Ishikawa (cell line): ENCODE measurements around the gene VPS41.

ENCODE experiments used
- CEBPB ChIP-seq: IDR thresholded peaks from 2 replicates; pipeline ENCODE4 v1.6.1; 2012
- CREB1 ChIP-seq: IDR thresholded peaks from 2 replicates; pipeline ENCODE4 v1.6.1; 2012; ENCODE audit warnings: low read depth
- EGR1 ChIP-seq: IDR thresholded peaks from 2 replicates; pipeline ENCODE4 v1.6.1; 2012
- EP300 ChIP-seq: IDR thresholded peaks from 2 replicates; pipeline ENCODE4 v1.6.1; 2012; ENCODE audit warnings: borderline replicate concordance
- FOXM1 ChIP-seq: IDR thresholded peaks from 2 replicates; pipeline ENCODE4 v1.6.1; 2012; ENCODE audit warnings: low read depth, borderline replicate concordance
- MAX ChIP-seq: IDR thresholded peaks from 2 replicates; pipeline ENCODE4 v1.6.1; 2012
- NFIC ChIP-seq: IDR thresholded peaks from 2 replicates; pipeline ENCODE4 v1.6.1; 2012
- RAD21 ChIP-seq: IDR thresholded peaks from 2 replicates; pipeline ENCODE4 v1.6.1; 2012; ENCODE audit warnings: low read depth
- REST ChIP-seq: IDR thresholded peaks from 2 replicates; pipeline ENCODE4 v1.6.1; 2012; ENCODE audit warnings: low read depth, mild to moderate bottlenecking
- TAF1 ChIP-seq: IDR thresholded peaks from 2 replicates; pipeline ENCODE4 v1.6.1; 2012; ENCODE audit warnings: low read depth, mild to moderate bottlenecking
- TCF12 ChIP-seq: IDR thresholded peaks from 2 replicates; pipeline ENCODE4 v1.6.1; 2012; ENCODE audit warnings: low read depth
- TEAD4 ChIP-seq: IDR thresholded peaks from 2 replicates; pipeline ENCODE4 v1.6.1; 2012
- YY1 ChIP-seq: IDR thresholded peaks from 2 replicates; pipeline ENCODE4 v1.6.1; 2012; ENCODE audit warnings: low read depth
- ZBTB7A ChIP-seq: IDR thresholded peaks from 2 replicates; pipeline ENCODE4 v1.6.1; 2012; ENCODE audit warnings: low read depth
- TF ChIP-seq, protein P1 (sequence below): IDR thresholded peaks from 2 replicates; pipeline ENCODE4 v1.6.1; 2012

The VPS41 gene

GRCh38 chr7:38938001-38938485 lies 29.1 kb upstream of the VPS41 start:
- TF ChIP-seq EGR1 (no peak), RAD21 (no peak), CEBPB (no peak), NFIC (no peak), MAX (no peak), EP300 (no peak), TEAD4 (no peak), YY1 (no peak), REST (no peak), TCF12 (no peak), CREB1 (no peak), TAF1 (no peak), FOXM1 (no peak), ZBTB7A (no peak)
- TF ChIP-seq, protein P1, sequence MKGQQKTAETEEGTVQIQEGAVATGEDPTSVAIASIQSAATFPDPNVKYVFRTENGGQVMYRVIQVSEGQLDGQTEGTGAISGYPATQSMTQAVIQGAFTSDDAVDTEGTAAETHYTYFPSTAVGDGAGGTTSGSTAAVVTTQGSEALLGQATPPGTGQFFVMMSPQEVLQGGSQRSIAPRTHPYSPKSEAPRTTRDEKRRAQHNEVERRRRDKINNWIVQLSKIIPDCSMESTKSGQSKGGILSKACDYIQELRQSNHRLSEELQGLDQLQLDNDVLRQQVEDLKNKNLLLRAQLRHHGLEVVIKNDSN = no peak

DNA sequence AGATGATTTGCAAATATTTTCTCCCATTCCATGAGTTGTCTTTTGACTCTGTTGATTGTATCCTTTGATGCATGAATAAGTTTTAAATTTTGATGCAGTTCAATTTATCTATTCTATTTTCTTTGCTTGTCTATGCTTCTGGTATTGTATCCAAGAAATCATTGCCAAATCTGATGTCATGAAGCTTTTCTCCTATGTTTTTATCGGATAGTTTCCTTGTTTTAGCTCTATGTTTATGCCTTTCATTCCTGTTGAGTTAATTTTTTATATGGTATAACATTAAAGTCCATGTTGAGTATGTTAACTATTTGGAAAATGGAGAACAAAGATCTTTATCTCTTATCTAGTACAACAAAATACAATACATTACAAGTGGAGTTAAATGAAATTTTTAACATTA lies 27.6 kb upstream of the VPS41 start:
- TF ChIP-seq EP300 (no peak), YY1 (no peak), ZBTB7A (no peak), FOXM1 (no peak), CEBPB (no peak), CREB1 (no peak), NFIC (no peak), REST (no peak), RAD21 (no peak), TEAD4 (no peak), TAF1 (no peak), EGR1 (no peak)
- TF ChIP-seq, protein P1 = no peak

DNA sequence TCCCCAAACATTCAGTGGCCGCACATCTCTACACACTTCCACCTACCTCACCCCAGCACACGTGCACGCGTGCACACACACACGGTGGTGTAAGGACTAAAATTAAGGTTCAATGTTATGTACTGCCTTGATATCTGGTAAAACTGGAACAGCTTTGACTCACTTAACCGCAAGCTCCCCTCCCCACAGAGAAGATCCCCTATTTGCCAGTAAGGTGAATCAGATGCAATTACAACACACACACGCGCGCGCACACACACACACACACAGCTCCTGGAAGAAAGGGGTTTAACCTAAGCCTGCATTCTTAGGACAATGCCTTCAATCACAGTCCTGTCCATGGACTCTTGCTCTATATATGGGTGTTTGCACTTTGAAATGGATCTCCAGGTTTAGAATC lies 25.5 kb upstream of the VPS41 start:
- TF ChIP-seq EP300 (no peak), TAF1 (no peak), CEBPB (no peak), TCF12 (no peak), RAD21 (no peak), MAX (no peak), TEAD4 (no peak)
- TF ChIP-seq, protein P1 = no peak

GRCh38 chr7:38934051-38934450 lies 25.1 kb upstream of the VPS41 start:
- no peak for TF ChIP-seq MAX
- no peak for TF ChIP-seq FOXM1
- TF ChIP-seq RAD21 = no peak
- no peak for TF ChIP-seq YY1
- no peak for TF ChIP-seq EP300
- TF ChIP-seq TAF1 = no peak
- no peak for TF ChIP-seq CEBPB

DNA sequence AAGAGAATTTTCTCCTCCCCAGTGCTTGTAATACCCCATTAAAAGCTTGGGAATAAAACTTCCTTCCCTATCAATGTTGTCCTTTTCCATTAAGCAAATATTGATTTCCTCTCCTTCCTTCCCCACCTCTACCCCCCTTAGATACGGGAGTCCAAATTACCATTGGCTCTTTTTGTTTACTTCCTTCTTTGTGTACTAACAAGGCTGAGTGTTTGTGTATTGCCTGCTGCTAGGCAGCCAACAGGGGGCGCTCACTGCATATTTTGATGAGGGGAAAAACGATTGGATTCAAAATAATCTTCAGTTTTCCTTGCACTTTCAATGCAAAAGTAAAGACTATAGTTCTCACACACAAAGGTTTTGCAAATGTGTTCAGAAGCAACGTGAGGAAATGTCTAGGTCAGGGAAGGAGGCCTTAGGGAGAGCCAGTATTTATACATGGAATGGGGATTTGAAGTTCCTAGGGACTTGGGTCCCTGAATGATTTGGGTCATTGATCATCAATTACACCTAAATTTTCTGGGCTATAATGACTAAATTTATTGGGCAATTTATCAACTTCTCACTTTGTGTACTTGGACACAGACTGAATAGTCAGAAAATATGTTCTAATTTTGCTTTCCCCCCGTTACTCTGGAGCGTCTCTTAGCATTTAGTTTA lies 23.6 kb upstream of the VPS41 start:
- TF ChIP-seq, protein P1 = no peak
- peak; percentile 81 for TF ChIP-seq RAD21
